ENCODE data around the gene U2SURP. TPM values are rescaled to one million over a fixed set of nuclear protein-coding genes. Genes with fewer than 3 reads are reported as not detected.

The U2SURP gene
- total RNA-seq, 3 donors from 2014 or later, result 62.4 to 75.5 (median 70.2) TPM

DNA sequence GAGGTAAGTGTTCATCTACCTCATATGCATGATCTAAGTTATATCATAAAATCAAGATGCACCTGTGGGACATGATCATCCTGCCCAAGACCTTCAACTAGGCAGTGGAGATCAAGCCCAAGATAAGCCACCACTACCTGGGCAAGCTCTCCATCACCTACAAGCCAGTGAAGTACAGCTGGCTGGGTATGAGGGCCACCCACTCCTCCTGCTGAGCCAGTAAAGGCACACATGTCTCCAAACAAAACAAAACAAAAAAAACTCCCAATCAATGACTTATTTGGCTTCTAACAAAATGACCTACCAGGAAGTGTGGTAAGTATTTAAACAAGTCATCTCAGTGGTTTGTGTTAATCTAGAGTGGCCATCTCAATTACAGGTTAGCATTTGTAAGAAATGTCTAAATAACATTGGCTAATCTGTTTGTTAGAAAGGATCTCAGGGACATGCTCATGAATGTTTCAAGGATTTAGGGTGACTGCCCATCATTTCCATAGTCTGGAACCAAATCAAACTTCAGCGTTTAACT, 41.0 kb upstream of the U2SURP start:
- Histone ChIP-seq H3K36me3 (ENCODE audit: low read depth) (no peaks in the 10 kb centered on the region), H3K4me3 (no peak overlapping the region), H3K4me1 (ENCODE audit: low read depth) (peaks cover 3% of the 10 kb centered on the region), H3K9me3 (no peaks in the 10 kb centered on the region)
- DNase-seq (no peak), ATAC-seq (no peak)
- TF ChIP-seq, protein P1, sequence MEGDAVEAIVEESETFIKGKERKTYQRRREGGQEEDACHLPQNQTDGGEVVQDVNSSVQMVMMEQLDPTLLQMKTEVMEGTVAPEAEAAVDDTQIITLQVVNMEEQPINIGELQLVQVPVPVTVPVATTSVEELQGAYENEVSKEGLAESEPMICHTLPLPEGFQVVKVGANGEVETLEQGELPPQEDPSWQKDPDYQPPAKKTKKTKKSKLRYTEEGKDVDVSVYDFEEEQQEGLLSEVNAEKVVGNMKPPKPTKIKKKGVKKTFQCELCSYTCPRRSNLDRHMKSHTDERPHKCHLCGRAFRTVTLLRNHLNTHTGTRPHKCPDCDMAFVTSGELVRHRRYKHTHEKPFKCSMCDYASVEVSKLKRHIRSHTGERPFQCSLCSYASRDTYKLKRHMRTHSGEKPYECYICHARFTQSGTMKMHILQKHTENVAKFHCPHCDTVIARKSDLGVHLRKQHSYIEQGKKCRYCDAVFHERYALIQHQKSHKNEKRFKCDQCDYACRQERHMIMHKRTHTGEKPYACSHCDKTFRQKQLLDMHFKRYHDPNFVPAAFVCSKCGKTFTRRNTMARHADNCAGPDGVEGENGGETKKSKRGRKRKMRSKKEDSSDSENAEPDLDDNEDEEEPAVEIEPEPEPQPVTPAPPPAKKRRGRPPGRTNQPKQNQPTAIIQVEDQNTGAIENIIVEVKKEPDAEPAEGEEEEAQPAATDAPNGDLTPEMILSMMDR (IDR thresholded peaks at IDR 0.05), result no peak
- intact Hi-C loops (cut with DNase I, micrococcal nuclease), result no loop called here

DNA sequence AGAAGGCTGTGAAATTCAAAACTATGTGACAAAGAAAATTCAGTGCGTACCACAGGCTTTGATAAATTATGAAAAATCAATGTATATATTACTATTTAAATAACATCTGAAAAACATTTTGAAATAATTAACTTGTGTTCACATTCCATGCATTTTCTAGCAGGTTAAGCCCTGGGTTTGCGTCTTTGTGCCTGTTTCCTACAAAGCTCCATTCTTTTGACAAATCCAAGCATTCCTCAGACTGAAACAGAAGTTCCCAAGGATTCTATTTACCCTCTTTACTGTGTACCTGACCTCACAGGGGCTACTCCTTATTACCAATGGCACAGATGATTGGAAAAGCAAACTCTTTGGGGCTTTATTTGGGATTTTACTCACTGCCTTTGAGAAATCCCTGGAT, 39.8 kb upstream of the U2SURP start:
- ATAC-seq, result no peak
- H3K36me3 ChIP-seq (ENCODE audit: low read depth), result no peaks in the 10 kb centered on the region
- H3K4me3 ChIP-seq, result no peak overlapping the region
- DNase-seq, result no peak
- TF ChIP-seq, protein P1 (IDR thresholded peaks at IDR 0.05), result no peak
- H3K4me1 ChIP-seq (ENCODE audit: low read depth), result no peaks in the 10 kb centered on the region
- no peaks in the 10 kb centered on the region for H3K9me3 ChIP-seq
- intact Hi-C loops (cut with DNase I, micrococcal nuclease), result no loop called here

DNA sequence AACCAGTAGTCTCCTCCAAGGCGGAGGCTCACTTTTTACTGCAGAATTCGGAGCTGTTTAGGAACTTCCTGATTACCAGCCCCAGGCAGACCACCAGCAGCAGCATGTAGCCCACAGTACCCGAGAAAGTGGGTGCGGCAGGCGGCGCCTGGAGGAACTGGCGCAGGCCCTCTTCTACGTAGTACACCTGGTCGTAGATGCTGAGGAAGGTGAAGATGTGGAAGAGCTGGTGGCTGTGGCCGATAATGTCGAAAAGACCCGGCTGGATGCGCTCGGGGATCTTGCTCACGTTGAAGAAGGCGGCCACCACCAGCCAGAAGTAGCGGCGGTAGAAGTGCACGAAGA, 39.2 kb upstream of the U2SURP start:
- TF ChIP-seq, protein P1 (IDR thresholded peaks at IDR 0.05), result no peak
- no peak overlapping the region for H3K4me3 ChIP-seq
- no peaks in the 10 kb centered on the region for H3K4me1 ChIP-seq (ENCODE audit: low read depth)
- no peak for DNase-seq
- H3K36me3 ChIP-seq (ENCODE audit: low read depth), result no peaks in the 10 kb centered on the region
- intact Hi-C loops (cut with DNase I, micrococcal nuclease), result no loop called here
- no peak for ATAC-seq
- no peaks in the 10 kb centered on the region for H3K9me3 ChIP-seq

DNA sequence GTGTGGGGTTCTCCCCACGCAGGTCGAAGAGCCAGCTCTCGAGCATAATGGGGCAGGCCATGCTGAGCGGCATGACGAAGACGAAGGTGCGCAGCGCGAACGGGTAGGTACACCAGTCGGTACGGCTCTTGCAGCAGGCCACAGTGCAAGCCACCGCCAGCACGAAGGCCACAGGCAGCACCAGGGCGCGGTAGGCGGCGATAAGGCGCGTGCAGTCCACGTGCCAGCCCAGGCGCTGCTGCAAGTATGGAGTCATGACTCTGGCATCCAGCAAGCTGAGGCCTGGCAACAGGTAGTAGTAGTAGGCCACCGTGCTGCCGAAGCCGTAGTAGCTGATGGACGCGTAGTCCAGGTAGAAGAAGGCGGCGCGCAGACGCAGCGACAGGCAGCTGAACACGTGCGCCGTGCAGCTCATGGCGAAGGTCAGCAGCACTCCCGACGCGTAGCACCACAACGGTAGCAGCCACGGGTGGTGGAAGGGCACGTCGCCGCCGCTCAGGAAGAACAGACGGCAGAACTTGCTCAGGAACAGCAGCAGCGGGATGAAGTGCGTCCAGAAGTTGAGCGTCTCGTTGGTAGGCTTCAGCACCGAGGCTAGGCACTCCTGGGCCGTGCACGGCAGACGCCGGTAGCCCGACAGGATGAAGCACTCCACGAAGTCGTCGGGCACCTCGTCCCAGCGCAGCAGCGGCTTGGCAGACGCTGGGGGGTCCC, 38.7 kb upstream of the U2SURP start:
- Histone ChIP-seq H3K4me1 (ENCODE audit: low read depth) (no peaks in the 10 kb centered on the region), H3K9me3 (no peaks in the 10 kb centered on the region), H3K4me3 (no peak overlapping the region), H3K36me3 (ENCODE audit: low read depth) (no peaks in the 10 kb centered on the region)
- ATAC-seq (no peak), DNase-seq (no peak)
- TF ChIP-seq, protein P1 (IDR thresholded peaks at IDR 0.05), result no peak
- intact Hi-C loops (cut with DNase I, micrococcal nuclease), result no loop called here

DNA sequence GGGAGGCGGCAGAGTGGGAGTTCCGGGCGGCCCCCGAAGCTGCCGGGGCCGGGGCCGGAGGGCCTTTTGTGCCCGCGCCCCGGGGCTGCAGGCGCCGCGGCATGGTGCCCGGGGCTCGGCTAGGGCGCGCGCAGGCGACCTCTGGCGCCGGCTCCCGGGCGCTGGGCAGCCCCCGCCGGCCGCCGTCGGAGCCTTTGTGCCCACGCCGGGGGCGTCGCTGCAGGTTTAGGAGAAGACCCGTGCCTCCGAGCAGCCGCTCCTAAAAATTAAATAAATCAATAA, 38.2 kb upstream of the U2SURP start:
- ATAC-seq (peak; percentile 33), DNase-seq (no peak)
- H3K36me3 ChIP-seq (ENCODE audit: low read depth), result no peaks in the 10 kb centered on the region
- no peak overlapping the region for H3K4me3 ChIP-seq
- intact Hi-C loops (cut with DNase I, micrococcal nuclease), result no loop called here
- TF ChIP-seq, protein P1 (IDR thresholded peaks at IDR 0.05), result no peak
- no peaks in the 10 kb centered on the region for H3K4me1 ChIP-seq (ENCODE audit: low read depth)
- no peaks in the 10 kb centered on the region for H3K9me3 ChIP-seq

All from mucosa of descending colon (tissue), 3 donors.